ENCODE measurements around the gene AMOTL1.

Gene AMOTL1

GRCh38 chr11:94853836-94854235 is 85.7 kb downstream of the AMOTL1 start:
- no peaks in the 10 kb centered on the region for H3K27me3 ChIP-seq (ENCODE audit: insufficient read depth, poor library complexity, severe bottlenecking)
- H3K4me3 ChIP-seq (replicated peaks; ENCODE audit: insufficient read depth, low read length) = no peak overlapping the region
- H3K27ac ChIP-seq (replicated peaks) = no peak overlapping the region
- TF ChIP-seq REST (IDR thresholded peaks at IDR 0.05; ENCODE audit: insufficient replicate concordance, low read depth) (no peak), SPI1 (IDR thresholded peaks at IDR 0.05; ENCODE audit: borderline replicate concordance, low read depth) (no peak), POLR2AphosphoS5 (IDR thresholded peaks at IDR 0.05; ENCODE audit: low read depth) (no peak)
- no peak for DNase-seq (ENCODE audit: low read depth in 1 of 2, low spot score in 1 of 2)

DNA sequence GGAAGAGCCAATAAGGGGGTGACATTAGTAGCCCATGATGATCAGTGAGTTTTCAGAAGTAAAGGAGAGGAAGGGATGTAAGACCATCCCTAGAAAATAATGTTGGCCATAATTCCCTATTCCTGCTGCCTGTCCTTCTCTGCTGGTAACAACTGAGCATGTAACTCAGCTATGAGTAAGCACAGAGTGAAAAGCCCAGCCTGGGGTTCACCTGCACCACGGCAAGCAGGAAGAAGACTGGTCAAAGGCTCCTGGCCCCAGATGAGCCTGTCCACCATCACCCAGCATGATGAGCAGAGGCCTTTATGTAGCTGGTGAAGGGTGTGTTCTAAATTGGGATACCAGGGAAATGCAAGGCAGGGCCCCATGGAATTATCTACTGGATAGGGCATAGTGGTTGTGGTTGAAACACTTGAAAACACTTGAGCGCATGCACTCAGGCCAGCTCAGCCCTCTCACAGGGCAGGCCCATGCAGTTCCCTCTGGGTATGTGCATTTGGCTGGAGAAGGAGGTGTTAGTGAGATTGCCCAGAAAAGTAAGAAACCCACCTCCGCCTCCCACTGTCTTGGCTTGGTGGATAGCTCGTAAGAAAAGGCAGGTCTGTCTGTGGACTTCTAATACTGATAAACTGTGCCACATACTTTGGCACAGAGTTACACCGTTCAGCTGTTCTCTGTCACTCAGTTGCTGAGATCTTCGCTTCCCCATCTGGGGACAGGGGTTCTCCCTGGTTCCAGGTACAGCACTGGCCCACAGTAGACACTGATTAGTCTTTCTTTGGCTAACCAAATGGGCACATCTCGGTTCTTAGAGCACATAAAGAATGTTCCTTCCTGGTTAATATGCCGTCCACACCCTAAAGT is 86.8 kb downstream of the AMOTL1 start:
- DNase-seq (ENCODE audit: low read depth in 1 of 2, low spot score in 1 of 2) = no peak
- Histone ChIP-seq H3K4me3 (replicated peaks; ENCODE audit: insufficient read depth, low read length) (no peak overlapping the region), H3K27ac (replicated peaks) (no peak overlapping the region), H3K27me3 (ENCODE audit: insufficient read depth, poor library complexity, severe bottlenecking) (peaks cover under 1% of the 10 kb centered on the region)
- no peak for TF ChIP-seq CTCF (IDR thresholded peaks at IDR 0.05; ENCODE audit: insufficient read depth, low read length)
- TF ChIP-seq REST (IDR thresholded peaks at IDR 0.05; ENCODE audit: insufficient replicate concordance, low read depth) = no peak
- no peak for TF ChIP-seq SPI1 (IDR thresholded peaks at IDR 0.05; ENCODE audit: borderline replicate concordance, low read depth)
- no peak for TF ChIP-seq GABPA (IDR thresholded peaks at IDR 0.05; ENCODE audit: low read depth)

- peaks cover 4% of the 10 kb centered on the region for H3K27me3 ChIP-seq (ENCODE audit: insufficient read depth, poor library complexity, severe bottlenecking)
- no peak for DNase-seq (ENCODE audit: low read depth in 1 of 2, low spot score in 1 of 2)
- H3K27ac ChIP-seq (replicated peaks) = no peak overlapping the region
- TF ChIP-seq POLR2AphosphoS5 (IDR thresholded peaks at IDR 0.05; ENCODE audit: low read depth) = no peak
- TF ChIP-seq CTCF (IDR thresholded peaks at IDR 0.05; ENCODE audit: insufficient read depth, low read length) = no peak
- no peak for TF ChIP-seq GABPA (IDR thresholded peaks at IDR 0.05; ENCODE audit: low read depth)
- TF ChIP-seq SPI1 (IDR thresholded peaks at IDR 0.05; ENCODE audit: borderline replicate concordance, low read depth) = no peak
- no peak for TF ChIP-seq REST (IDR thresholded peaks at IDR 0.05; ENCODE audit: insufficient replicate concordance, low read depth)
- no peak overlapping the region for H3K4me3 ChIP-seq (replicated peaks; ENCODE audit: insufficient read depth, low read length)
These were observed 87.5 kb downstream of the AMOTL1 start for GRCh38 chr11:94855666-94856065.
